ENCODE data around the gene TMEM163.

- TF ChIP-seq CTCF (IDR thresholded peaks at IDR 0.05) (no peak), EP300 (IDR thresholded peaks at IDR 0.05) (no peak)
Measured at GRCh38 chr2:134689315-134689714, 29.5 kb downstream of the TMEM163 start.
